Measurements from ENCODE around the gene SNX10. TPM values are rescaled to one million over a fixed set of nuclear protein-coding genes. Genes with fewer than 3 reads are reported as not detected.

The SNX10 gene
- total RNA-seq, 1 experiment from 2014 or later: 8.8 TPM

- POLR2A ChIA-PET: no interaction called here
- no peaks in the 10 kb centered on the region for H3K4me1 Mint-ChIP-seq (ENCODE audit: low read depth, unreplicated experiment)
- no peak for DNase-seq
- no peaks in the 10 kb centered on the region for H3K9me3 Mint-ChIP-seq (ENCODE audit: unreplicated experiment)
- no peaks in the 10 kb centered on the region for H3K27me3 Mint-ChIP-seq (ENCODE audit: insufficient read depth, unreplicated experiment)
- CTCF ChIA-PET: no interaction called here
- no peak overlapping the region for H3K27ac Mint-ChIP-seq (ENCODE audit: unreplicated experiment)
- BruUV-seq (replicated peaks): no TSS peak
- intact Hi-C loops (cut with micrococcal nuclease; ENCODE audit: unreplicated experiment): no loop called here
- H3K4me3 Mint-ChIP-seq (ENCODE audit: unreplicated experiment): no peak overlapping the region
- H3K9me3 ChIP-seq: no peaks in the 10 kb centered on the region
- TF ChIP-seq CTCF (IDR thresholded peaks at IDR 0.05; ENCODE audit: insufficient read depth in 1 of 2, low read depth in 1 of 2, low read length in 1 of 2, severe bottlenecking in 1 of 2, unreplicated experiment in 1 of 2): no peak
- no peak overlapping the region for H3K4me3 ChIP-seq (ENCODE audit: low read depth, low read length)
- no peaks in the 10 kb centered on the region for H3K4me1 ChIP-seq
- H3K36me3 Mint-ChIP-seq (ENCODE audit: insufficient read depth, unreplicated experiment): no peaks in the 10 kb centered on the region
- no peaks in the 10 kb centered on the region for H3K27me3 ChIP-seq (replicated peaks; ENCODE audit: control insufficient read depth, insufficient read depth, low read length)
- H3K36me3 ChIP-seq (ENCODE audit: control insufficient read depth, insufficient read depth, low read length): no peaks in the 10 kb centered on the region
Measured at GRCh38 chr7:26340476-26341018, 48.9 kb downstream of the SNX10 start.

- intact Hi-C loops (cut with micrococcal nuclease; ENCODE audit: unreplicated experiment): no loop called here
- no peaks in the 10 kb centered on the region for H3K9me3 ChIP-seq
- H3K4me1 ChIP-seq: no peaks in the 10 kb centered on the region
- no peaks in the 10 kb centered on the region for H3K36me3 Mint-ChIP-seq (ENCODE audit: insufficient read depth, unreplicated experiment)
- H3K36me3 ChIP-seq (ENCODE audit: control insufficient read depth, insufficient read depth, low read length): no peaks in the 10 kb centered on the region
- H3K27me3 ChIP-seq (replicated peaks; ENCODE audit: control insufficient read depth, insufficient read depth, low read length): no peaks in the 10 kb centered on the region
- no peaks in the 10 kb centered on the region for H3K4me1 Mint-ChIP-seq (ENCODE audit: low read depth, unreplicated experiment)
- CTCF ChIA-PET: no interaction called here
- DNase-seq: no peak
- H3K27ac Mint-ChIP-seq (ENCODE audit: unreplicated experiment): no peak overlapping the region
- no peak overlapping the region for H3K4me3 Mint-ChIP-seq (ENCODE audit: unreplicated experiment)
- no peaks in the 10 kb centered on the region for H3K27me3 Mint-ChIP-seq (ENCODE audit: insufficient read depth, unreplicated experiment)
- no TSS peak for BruUV-seq (replicated peaks)
- no peak overlapping the region for H3K4me3 ChIP-seq (ENCODE audit: low read depth, low read length)
- H3K9me3 Mint-ChIP-seq (ENCODE audit: unreplicated experiment): no peaks in the 10 kb centered on the region
- POLR2A ChIA-PET: no interaction called here
- TF ChIP-seq CTCF (IDR thresholded peaks at IDR 0.05; ENCODE audit: insufficient read depth in 1 of 2, low read depth in 1 of 2, low read length in 1 of 2, severe bottlenecking in 1 of 2, unreplicated experiment in 1 of 2): no peak
Measured at GRCh38 chr7:26343320-26343832, 51.7 kb downstream of the SNX10 start.

- no peaks in the 10 kb centered on the region for H3K27me3 ChIP-seq (replicated peaks; ENCODE audit: control insufficient read depth, insufficient read depth, low read length)
- H3K9me3 ChIP-seq: no peaks in the 10 kb centered on the region
- TF ChIP-seq CTCF (IDR thresholded peaks at IDR 0.05; ENCODE audit: insufficient read depth in 1 of 2, low read depth in 1 of 2, low read length in 1 of 2, severe bottlenecking in 1 of 2, unreplicated experiment in 1 of 2): no peak
- Mint-ChIP-seq H3K9me3 (ENCODE audit: unreplicated experiment) (no peaks in the 10 kb centered on the region), H3K4me1 (ENCODE audit: low read depth, unreplicated experiment) (no peaks in the 10 kb centered on the region), H3K36me3 (ENCODE audit: insufficient read depth, unreplicated experiment) (no peaks in the 10 kb centered on the region), H3K27me3 (ENCODE audit: insufficient read depth, unreplicated experiment) (no peaks in the 10 kb centered on the region), H3K27ac (ENCODE audit: unreplicated experiment) (no peak overlapping the region), H3K4me3 (ENCODE audit: unreplicated experiment) (no peak overlapping the region)
- intact Hi-C loops (cut with micrococcal nuclease; ENCODE audit: unreplicated experiment): no loop called here
- no peak for DNase-seq
- no peaks in the 10 kb centered on the region for H3K36me3 ChIP-seq (ENCODE audit: control insufficient read depth, insufficient read depth, low read length)
- POLR2A ChIA-PET: no interaction called here
- no peaks in the 10 kb centered on the region for H3K4me1 ChIP-seq
- BruUV-seq (replicated peaks): no TSS peak
- CTCF ChIA-PET: no interaction called here
- H3K4me3 ChIP-seq (ENCODE audit: low read depth, low read length): no peak overlapping the region
Measured at GRCh38 chr7:26343837-26344236, 52.2 kb downstream of the SNX10 start.

Measured in Caco-2 (cell line).